RPMI7951 (cell line): ENCODE data around the gene CSNK2A1. TPM values are rescaled to one million over a fixed set of nuclear protein-coding genes. Genes with fewer than 3 reads are reported as not detected.
"Not testable (repeated sequence)": the region's sequence is repeated elsewhere in the genome, so short reads cannot be mapped to it uniquely, and the experiment has no call there.

Source experiments
- DNase-seq: peaks from one replicate; pipeline ENCODE4 v3.0.0-alpha.2; 2012; ENCODE audit warnings: low read depth
- total RNA-seq: library from RNA; depleted of rRNA; stranded (reverse); fragments of >200 nt; shearing (Covaris generic); gene quantifications from 2 replicates; pipeline ENCODE4 v1.2.3, GENCODE V29; 2014

The CSNK2A1 gene
- total RNA-seq, 1 experiment from 2014 or later = 146 TPM

- DNase-seq = no peak
Observed at GRCh38 chr20:458776-459175, 84.8 kb downstream of the CSNK2A1 start.

DNA sequence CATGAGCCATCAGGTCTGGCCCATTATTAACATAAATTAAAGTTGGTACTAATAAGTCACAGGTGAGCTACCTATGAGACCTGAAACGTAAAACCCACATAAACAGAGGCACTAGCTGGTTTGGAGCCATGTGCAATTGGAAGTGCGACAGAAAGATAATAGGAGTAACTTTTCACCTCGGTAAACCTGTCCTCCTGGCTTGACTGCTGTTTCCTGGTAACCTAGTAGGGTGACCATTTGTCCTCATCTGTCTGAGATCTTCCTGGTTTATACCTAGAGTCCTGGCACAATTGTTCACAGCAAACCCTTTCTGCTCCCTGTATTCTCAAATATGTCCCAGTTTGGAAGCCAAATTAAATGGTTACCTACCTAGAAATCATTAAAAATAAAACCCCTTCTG, 88.6 kb downstream of the CSNK2A1 start:
- no peak for DNase-seq

DNA sequence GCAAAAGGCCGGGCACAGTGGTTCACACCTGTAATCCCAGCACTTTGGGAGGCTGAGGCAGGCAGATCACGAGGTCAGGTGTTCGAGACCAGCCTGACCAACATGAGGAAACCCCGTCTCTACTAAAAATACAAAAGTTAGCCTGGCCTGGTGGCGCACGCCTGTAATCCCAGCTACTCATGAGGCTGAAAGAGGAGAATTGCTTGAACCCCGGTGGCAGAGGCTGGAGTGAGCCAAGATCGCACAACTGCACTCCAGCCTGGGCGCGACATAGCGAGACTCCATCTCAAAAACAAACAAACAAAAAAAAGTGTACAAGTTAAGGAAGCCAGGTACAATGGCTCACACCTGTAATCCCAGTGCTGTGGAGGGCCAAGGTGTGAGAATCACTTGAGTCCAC, 91.6 kb downstream of the CSNK2A1 start:
- not testable (repeated sequence) for DNase-seq

- no peak for DNase-seq
Observed at GRCh38 chr20:445514-446336, 97.9 kb downstream of the CSNK2A1 start.

- peak; percentile 99 for DNase-seq
Observed at GRCh38 chr20:444862-445426, 98.6 kb downstream of the CSNK2A1 start.

- DNase-seq = peak; percentile 31
Observed at GRCh38 chr20:444117-444516, 99.5 kb downstream of the CSNK2A1 start.

GRCh38 chr20:443223-443775, 100.3 kb downstream of the CSNK2A1 start:
- DNase-seq = no peak

GRCh38 chr20:440636-441035, 103.0 kb downstream of the CSNK2A1 start:
- DNase-seq = no peak

- no peak for DNase-seq
Observed at GRCh38 chr20:440148-440547, 103.4 kb downstream of the CSNK2A1 start.

GRCh38 chr20:438571-439469, 104.8 kb downstream of the CSNK2A1 start:
- DNase-seq = no peak

DNA sequence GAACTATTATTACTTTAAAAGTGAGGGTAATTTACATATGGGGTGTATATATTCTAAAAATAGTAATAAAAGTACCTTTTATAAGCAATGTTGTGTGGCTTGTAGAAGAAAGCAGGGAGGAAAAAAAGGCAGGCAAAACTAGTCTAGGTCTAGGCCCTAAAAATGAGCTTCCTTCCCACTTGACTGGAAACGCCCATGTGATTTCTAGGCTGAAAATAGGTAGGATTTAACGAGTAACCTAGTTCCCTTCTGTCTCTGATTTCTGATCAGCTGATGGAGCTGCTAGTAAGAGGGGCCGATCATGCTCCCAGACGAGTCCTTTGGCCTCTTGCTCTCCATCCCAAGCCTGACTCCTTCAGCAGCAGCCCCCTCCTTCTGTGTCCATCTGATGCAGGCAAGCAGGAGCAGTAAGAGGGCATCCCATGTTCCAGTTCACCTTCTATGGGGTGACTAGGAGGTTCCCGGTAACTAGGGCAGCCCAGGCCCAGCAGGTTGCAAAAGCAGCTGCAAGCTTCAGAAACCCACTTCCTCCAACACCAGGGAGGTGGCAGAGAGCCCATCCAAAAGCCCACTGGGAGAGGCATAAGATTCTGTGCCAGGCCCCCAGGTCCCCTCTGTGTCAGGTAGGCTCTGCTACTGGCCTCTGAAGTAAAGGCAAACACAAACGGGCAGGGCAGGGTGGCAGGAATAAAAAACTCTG, 105.7 kb downstream of the CSNK2A1 start:
- no peak for DNase-seq

GRCh38 chr20:436476-436875, 107.1 kb downstream of the CSNK2A1 start:
- no peak for DNase-seq

DNA sequence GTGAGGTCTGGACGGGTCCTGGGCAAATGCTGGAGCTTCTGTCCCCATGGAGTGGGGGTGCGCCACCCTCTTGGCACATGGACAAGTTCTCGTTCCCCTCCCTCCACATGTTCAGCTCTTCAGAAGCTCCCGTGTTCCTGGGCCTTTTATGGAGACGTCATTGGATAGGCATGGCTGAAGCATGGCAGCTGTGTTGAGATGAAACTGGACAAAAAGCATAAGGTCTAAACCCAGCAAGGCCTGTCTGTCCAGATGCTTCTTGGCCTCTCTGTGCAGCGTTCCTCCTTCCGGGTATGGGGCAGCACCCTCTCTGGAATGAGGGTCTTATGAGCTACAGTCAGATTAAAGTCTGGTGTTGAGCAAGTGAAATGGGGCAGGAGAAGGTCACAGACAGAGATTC, 108.0 kb downstream of the CSNK2A1 start:
- DNase-seq = no peak

GRCh38 chr20:434661-435419, 108.8 kb downstream of the CSNK2A1 start:
- DNase-seq = no peak

- DNase-seq = no peak
Observed at GRCh38 chr20:434221-434620, 109.4 kb downstream of the CSNK2A1 start.

- peak; percentile 28 for DNase-seq
Observed at GRCh38 chr20:433300-433975, 110.2 kb downstream of the CSNK2A1 start.

- no peak for DNase-seq
Observed at GRCh38 chr20:432677-433299, 110.8 kb downstream of the CSNK2A1 start.

GRCh38 chr20:432208-432607, 111.4 kb downstream of the CSNK2A1 start:
- no peak for DNase-seq

GRCh38 chr20:431012-431904, 112.3 kb downstream of the CSNK2A1 start:
- peak; percentile 78 for DNase-seq
